DMS79 treated with DMSO at 0.1 percent for 48 hours (cell line): ENCODE results near the gene ADAMTS7.
"Not testable (repeated sequence)": the region's sequence is repeated elsewhere in the genome, so short reads cannot be mapped to it uniquely, and the experiment has no call there.

Experiments used
- DNase-seq: peaks from one replicate; lab custom pipeline; 2025; lab: John Stamatoyannopoulos, UW

The ADAMTS7 gene

GRCh38 chr15:78828920-78829319 lies 17.7 kb upstream of the ADAMTS7 start:
- no peak for DNase-seq

GRCh38 chr15:78822514-78822913 lies 11.2 kb upstream of the ADAMTS7 start:
- DNase-seq: no peak

- DNase-seq: no peak
Measured at GRCh38 chr15:78811825-78812183, 540 bp upstream of the ADAMTS7 start.

- peak; percentile 0 for DNase-seq
Measured at GRCh38 chr15:78810362-78811123, 721 bp downstream of the ADAMTS7 start.

- DNase-seq: peak; percentile 2
Measured at GRCh38 chr15:78810003-78810361, 1.3 kb downstream of the ADAMTS7 start.

- no peak for DNase-seq
Measured at GRCh38 chr15:78808550-78808949, 2.7 kb downstream of the ADAMTS7 start.

GRCh38 chr15:78807359-78807758 lies 3.9 kb downstream of the ADAMTS7 start:
- no peak for DNase-seq

- DNase-seq: peak; percentile 7
Measured at GRCh38 chr15:78804391-78804792, 6.9 kb downstream of the ADAMTS7 start.

GRCh38 chr15:78800806-78801205 lies 10.5 kb downstream of the ADAMTS7 start:
- DNase-seq: no peak

GRCh38 chr15:78800189-78800588 lies 11.1 kb downstream of the ADAMTS7 start:
- no peak for DNase-seq

GRCh38 chr15:78799102-78799501 lies 12.2 kb downstream of the ADAMTS7 start:
- DNase-seq: not testable (repeated sequence)

GRCh38 chr15:78798355-78798754 lies 12.9 kb downstream of the ADAMTS7 start:
- DNase-seq: not testable (repeated sequence)

- no peak for DNase-seq
Measured at GRCh38 chr15:78797951-78798350, 13.3 kb downstream of the ADAMTS7 start.

GRCh38 chr15:78796510-78796909 lies 14.8 kb downstream of the ADAMTS7 start:
- DNase-seq: no peak

GRCh38 chr15:78795043-78795442 lies 16.2 kb downstream of the ADAMTS7 start:
- no peak for DNase-seq

- not testable (repeated sequence) for DNase-seq
Measured at GRCh38 chr15:78794446-78794845, 16.8 kb downstream of the ADAMTS7 start.

- no peak for DNase-seq
Measured at GRCh38 chr15:78791357-78791756, 19.9 kb downstream of the ADAMTS7 start.

- DNase-seq: no peak
Measured at GRCh38 chr15:78790027-78790426, 21.2 kb downstream of the ADAMTS7 start.

- DNase-seq: no peak
Measured at GRCh38 chr15:78789615-78790014, 21.6 kb downstream of the ADAMTS7 start.

- no peak for DNase-seq
Measured at GRCh38 chr15:78788016-78788660, 23.1 kb downstream of the ADAMTS7 start.

GRCh38 chr15:78782402-78782801 lies 28.9 kb downstream of the ADAMTS7 start:
- not testable (repeated sequence) for DNase-seq

GRCh38 chr15:78781381-78781780 lies 29.9 kb downstream of the ADAMTS7 start:
- not testable (repeated sequence) for DNase-seq

GRCh38 chr15:78779975-78780374 lies 31.3 kb downstream of the ADAMTS7 start:
- DNase-seq: not testable (repeated sequence)
